Measurements from ENCODE around the gene IFI6. TPM values are rescaled to one million over a fixed set of nuclear protein-coding genes. Genes with fewer than 3 reads are reported as not detected.
"Not testable (repeated sequence)": the region's sequence is repeated elsewhere in the genome, so short reads cannot be mapped to it uniquely, and the experiment has no call there.

IFI6 gene, protein sequence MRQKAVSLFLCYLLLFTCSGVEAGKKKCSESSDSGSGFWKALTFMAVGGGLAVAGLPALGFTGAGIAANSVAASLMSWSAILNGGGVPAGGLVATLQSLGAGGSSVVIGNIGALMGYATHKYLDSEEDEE
- total RNA-seq: 10 to 100 TPM; 57.7 to 64.5 TPM

DNA sequence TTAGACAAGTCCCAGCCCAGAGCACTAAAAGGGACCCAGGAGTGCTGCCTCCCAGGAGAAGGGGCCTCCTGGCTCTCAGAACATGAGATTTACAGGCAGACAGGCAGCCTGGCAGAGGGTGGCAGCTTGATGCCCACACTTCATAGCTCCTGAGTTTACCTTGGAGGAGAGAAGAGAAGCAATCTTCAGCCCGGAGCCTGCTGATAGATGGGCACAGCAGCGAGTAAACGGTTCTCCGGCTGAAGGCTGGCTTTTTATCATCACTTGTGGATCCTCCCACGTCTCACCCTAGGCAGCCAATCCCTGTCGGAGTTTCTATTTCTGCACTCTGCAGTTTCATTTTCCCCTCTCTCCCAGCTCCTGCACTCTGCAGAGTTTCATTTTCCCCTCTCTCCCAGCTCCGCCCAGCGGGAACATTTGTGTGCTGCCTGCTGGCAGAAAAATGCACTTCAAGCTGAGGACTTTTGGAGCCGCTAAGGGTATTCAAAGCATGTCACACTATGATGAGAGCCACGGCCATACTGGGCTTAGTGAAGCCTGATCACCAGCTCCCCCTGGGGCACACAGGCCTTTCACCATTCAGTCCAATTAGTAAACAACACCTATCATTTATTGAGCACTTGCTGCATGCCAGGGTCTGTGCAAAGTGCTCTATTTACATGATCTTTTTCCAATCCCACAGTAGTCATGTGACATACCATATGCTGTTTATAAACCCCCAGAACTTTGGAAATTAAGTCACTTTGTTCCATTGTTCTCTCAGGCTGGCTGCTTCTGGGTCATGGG is at the start of gene IFI6:
Gene IFI6 (minus strand): TSS at position 229 of the 786 bp plus-strand sequence. CDS start 2,878 bp downstream, outside the sequence.
- Mint-ChIP-seq H3K27ac (peak within 1 kb of the TSS; percentile 92), H3K4me1 (peaks cover 33% of the 10 kb centered on the region), H3K27me3 (no peaks in the 10 kb centered on the region), H3K4me3 (peak within 1 kb of the TSS; percentile 92), H3K9me3 (no peaks in the 10 kb centered on the region), H3K36me3 (peaks cover 4% of the 10 kb centered on the region)
- peak; percentile 81 for DNase-seq

DNA sequence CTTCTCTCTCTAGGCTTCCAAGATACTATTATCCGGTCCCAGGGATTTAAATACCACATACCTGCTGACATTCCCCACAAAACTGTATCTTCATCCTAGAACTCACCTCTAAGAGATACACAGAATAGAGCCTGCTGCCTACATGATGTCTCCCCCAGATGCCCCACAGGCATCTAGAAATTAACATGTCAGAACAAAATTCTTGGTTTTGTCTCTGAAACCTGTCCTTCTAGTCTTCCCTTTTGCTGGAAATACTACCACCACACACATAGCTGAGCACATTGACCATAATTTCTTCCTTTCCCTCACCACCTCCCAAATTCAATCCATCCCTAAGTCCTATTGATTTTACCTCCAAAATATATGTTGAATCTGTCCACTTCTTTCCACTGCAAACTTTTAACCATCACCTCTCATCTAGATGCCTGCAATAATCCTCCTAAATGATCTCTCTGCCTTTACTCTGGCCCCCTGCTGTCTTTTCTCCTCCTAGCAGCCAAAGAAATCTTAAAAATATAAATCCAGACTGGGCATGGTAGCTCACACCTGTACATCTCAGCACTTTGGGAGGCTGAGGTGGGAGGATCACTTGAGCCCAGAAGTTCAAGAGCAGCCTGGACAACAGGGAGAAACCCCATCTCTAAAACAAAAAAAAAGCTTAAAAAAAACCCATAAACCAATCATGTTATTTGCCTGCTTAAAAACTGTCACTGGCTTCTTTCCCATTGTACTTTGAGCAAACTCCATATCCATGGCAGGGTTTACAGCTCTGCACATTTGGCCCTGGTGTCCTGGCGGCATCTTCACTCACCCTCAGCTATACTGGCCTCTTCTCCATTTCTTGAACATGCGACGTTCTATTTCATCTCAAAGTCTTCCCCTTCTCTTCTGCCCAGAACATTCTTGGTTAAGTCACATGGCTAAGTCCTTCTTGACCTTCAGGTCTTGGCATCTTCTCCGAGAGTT is 47.6 kb upstream of the IFI6 start:
- H3K4me1 Mint-ChIP-seq: no peaks in the 10 kb centered on the region

DNA sequence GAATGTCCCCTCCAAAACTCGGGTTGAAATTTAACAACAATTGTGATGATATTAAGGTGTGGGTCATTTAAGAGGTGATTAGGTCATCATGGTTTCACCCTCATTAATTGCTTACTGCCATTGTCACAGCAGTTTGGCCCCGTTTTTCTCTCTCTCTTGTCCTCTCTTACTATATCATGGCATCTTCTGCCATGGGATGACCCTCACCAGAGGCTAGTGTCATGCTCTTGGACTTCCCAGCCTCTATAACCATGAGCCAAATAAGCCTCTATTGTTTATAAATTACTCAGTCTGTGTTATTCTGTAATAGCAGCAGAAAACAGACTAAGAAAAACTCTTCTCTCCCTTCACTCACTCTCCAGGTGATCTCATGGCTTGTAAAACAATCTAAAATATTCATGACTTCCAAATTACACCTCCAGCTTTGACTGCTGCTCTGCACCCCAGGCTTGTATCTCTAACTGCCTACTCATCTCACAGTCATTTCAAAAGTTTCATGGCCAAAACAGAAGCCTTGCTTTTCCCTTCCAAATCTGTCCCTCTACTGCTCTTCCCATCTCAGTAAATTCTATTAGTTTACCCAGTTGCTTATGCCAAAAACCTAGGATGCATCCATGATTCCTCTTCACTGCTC is 44.4 kb upstream of the IFI6 start:
- H3K36me3 Mint-ChIP-seq: no peaks in the 10 kb centered on the region
- no peaks in the 10 kb centered on the region for H3K9me3 Mint-ChIP-seq
- DNase-seq: no peak
- H3K4me3 Mint-ChIP-seq: no peak overlapping the region
- H3K27ac Mint-ChIP-seq: no peak overlapping the region
- H3K4me1 Mint-ChIP-seq: no peaks in the 10 kb centered on the region
- no peaks in the 10 kb centered on the region for H3K27me3 Mint-ChIP-seq

More for the DNA sequence above, 47.6 kb upstream of the IFI6 start:
- Mint-ChIP-seq H3K27ac (no peak overlapping the region), H3K27me3 (no peaks in the 10 kb centered on the region), H3K4me3 (no peak overlapping the region), H3K36me3 (no peaks in the 10 kb centered on the region), H3K9me3 (no peaks in the 10 kb centered on the region)
- DNase-seq: no peak

DNA sequence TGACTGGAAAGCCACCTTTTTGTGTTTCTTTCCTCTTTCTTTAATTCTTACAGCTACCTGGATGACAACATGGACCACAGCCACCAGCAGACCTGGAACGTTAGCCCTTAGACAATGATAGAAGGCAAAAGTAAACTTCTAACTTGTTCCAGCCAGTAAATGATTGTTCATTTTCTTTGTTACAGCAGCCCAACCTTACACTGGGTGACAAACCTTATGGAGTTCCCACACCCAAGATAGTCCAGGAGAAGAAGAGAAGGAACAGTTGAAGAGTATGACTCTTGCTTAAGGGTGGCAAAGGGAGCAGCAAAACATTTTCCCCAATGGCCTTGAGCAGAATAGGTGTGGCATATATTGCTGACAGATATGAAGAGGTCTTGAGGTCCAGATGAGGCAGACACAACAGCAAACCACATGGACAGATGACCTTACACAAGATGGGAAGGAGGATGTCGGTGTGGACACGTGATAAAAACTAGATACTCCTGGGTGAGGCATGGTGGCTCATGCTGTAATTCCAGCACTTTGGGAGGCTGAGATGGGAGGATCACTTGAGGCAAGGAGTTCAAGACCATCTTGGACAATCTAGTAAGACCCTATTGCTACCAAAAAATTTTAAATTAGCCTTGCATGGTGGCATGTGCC is 42.0 kb upstream of the IFI6 start:
- Mint-ChIP-seq H3K4me3 (no peak overlapping the region), H3K4me1 (no peaks in the 10 kb centered on the region), H3K27ac (no peak overlapping the region), H3K27me3 (no peaks in the 10 kb centered on the region), H3K9me3 (no peaks in the 10 kb centered on the region), H3K36me3 (no peaks in the 10 kb centered on the region)
- DNase-seq: no peak

DNA sequence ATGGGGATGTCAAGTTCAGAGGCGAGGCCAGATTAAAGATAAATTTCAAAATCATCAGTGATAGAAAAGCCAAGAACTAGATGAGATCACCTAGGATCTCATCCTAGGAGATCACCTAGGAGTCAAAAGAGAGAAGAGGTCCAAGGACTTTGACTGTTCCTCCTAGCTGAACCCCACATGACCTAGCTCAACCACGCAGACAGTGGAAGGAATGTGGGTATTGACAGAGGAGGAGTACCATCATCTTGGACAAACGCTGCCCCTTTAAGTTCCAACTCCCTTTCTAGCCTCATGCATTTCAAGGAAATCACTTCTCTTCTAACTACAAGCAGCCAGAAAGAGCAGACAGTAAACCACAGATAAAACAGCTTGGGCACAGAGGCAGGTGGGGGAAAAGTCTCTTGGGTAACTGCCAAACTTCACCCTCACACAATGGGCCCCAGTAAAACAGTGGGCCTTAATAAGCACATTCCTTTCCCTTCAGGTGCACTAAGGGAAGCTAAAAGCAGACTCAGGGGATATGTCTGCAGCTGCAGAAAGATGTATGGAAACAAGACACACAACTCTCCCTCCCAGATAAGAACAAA is 41.2 kb upstream of the IFI6 start:
- no peaks in the 10 kb centered on the region for H3K27me3 Mint-ChIP-seq
- H3K36me3 Mint-ChIP-seq: no peaks in the 10 kb centered on the region
- no peaks in the 10 kb centered on the region for H3K9me3 Mint-ChIP-seq
- H3K4me3 Mint-ChIP-seq: no peak overlapping the region
- DNase-seq: no peak
- no peaks in the 10 kb centered on the region for H3K4me1 Mint-ChIP-seq
- no peak overlapping the region for H3K27ac Mint-ChIP-seq

DNA sequence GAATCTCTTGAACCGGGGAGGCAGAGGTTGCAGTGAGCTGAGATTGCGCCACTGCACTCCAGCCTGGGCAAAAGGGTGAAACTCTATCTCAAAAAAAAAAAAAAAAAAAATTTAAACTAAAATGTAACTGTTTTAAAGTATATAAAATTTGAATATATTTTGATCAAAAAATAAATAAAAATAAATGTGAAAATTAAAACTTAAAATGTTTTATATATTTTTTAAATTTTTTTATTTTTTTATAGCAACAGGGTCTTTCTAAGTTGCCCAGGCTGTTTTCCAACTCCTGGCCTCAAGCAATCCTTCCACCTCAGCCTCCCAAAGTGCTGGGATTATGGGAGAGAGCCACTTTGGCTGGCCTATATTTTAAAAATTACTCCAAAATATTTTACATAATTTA is 38.6 kb upstream of the IFI6 start:
- DNase-seq: no peak
- Mint-ChIP-seq H3K9me3 (no peaks in the 10 kb centered on the region), H3K4me1 (no peaks in the 10 kb centered on the region), H3K27me3 (no peaks in the 10 kb centered on the region), H3K36me3 (no peaks in the 10 kb centered on the region), H3K27ac (no peak overlapping the region), H3K4me3 (no peak overlapping the region)

DNA sequence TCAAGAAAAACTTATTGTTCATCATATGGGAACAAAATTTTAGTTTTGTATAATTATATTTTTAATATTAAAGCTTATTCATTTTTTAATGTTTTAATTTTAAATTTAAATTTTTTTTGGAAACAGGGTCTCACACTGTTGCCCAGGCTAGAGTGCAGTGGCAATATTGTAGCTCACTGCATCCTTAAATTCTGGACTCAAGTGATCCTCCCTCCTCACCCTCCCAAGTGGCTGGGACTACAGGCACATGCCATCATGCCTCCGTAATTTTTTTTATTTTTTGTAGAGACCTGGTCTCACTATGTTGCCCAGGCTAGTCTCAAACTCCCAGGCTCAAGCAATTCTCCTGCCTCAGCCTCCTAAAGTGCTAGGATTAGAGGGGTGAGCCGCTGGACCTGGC is 33.6 kb upstream of the IFI6 start:
- Mint-ChIP-seq H3K27ac (no peak overlapping the region), H3K4me3 (no peak overlapping the region), H3K9me3 (peaks cover 9% of the 10 kb centered on the region), H3K4me1 (no peaks in the 10 kb centered on the region), H3K36me3 (no peaks in the 10 kb centered on the region), H3K27me3 (no peaks in the 10 kb centered on the region)
- DNase-seq: no peak

DNA sequence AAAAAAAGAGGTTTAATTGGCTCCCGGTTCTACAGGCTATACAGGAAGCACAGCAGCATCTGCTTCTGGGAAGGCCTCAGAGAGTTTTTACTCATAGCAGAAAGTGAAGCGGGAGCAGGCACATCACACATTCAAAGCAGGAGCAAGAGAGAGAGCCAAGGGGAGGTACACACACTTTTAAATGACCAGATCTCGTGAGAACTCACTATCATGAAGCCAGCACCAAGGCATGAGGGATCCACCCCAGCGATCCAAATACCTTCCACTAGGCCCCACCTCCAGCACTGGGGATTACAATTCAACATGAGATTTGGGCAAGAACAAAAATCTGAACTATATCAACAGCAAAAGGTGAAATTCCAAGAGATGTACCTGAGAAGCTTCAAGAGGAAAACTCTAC is 33.0 kb upstream of the IFI6 start:
- Mint-ChIP-seq H3K36me3 (no peaks in the 10 kb centered on the region), H3K4me3 (no peak overlapping the region), H3K9me3 (peaks cover 9% of the 10 kb centered on the region), H3K27me3 (no peaks in the 10 kb centered on the region), H3K4me1 (no peaks in the 10 kb centered on the region), H3K27ac (no peak overlapping the region)
- no peak for DNase-seq

DNA sequence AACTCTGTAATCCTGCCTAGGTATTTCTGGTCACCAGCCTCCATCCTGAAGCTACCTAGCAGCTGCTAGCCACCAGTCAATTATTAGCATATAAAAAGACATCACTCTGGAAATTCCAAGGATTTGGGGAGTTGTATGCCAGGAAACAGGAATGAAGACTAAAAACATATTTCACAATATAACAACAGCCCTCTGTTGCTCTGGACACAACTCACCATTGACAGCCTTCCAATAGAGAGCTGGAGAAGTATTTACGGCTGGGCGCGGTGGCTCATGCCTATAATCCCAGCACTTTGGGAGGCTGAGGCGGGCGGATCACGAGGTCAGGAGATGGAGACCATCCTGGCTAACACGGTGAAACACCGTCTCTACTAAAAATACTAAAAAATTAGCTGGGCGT is 24.8 kb upstream of the IFI6 start:
- not testable (repeated sequence) for H3K36me3 Mint-ChIP-seq, H3K27me3 Mint-ChIP-seq, H3K4me1 Mint-ChIP-seq, DNase-seq, H3K4me3 Mint-ChIP-seq, H3K9me3 Mint-ChIP-seq, H3K27ac Mint-ChIP-seq

DNA sequence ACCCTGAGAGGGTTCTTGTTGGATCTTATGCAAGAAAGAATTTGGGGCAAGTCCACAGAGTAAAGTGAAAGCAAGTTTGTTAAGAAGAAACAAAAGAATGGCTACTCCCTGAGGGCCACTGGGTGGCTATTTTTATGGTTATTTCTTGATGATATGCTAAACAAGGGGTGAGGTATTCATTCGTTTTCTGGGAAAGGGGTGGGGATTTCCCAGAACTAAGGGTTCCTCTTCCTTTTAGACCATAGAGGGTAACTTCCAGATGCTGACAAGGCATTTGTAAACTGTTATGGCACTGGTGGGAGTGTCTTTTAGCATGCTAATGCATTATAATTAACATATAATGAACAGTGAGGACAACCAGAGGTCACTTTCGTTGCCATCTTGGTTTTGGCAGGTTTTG is 18.2 kb upstream of the IFI6 start:
- Mint-ChIP-seq H3K36me3 (no peaks in the 10 kb centered on the region), H3K27me3 (peaks cover 10% of the 10 kb centered on the region), H3K27ac (no peak overlapping the region), H3K4me3 (no peak overlapping the region), H3K4me1 (peaks cover 3% of the 10 kb centered on the region), H3K9me3 (peaks cover 2% of the 10 kb centered on the region)
- no peak for DNase-seq

DNA sequence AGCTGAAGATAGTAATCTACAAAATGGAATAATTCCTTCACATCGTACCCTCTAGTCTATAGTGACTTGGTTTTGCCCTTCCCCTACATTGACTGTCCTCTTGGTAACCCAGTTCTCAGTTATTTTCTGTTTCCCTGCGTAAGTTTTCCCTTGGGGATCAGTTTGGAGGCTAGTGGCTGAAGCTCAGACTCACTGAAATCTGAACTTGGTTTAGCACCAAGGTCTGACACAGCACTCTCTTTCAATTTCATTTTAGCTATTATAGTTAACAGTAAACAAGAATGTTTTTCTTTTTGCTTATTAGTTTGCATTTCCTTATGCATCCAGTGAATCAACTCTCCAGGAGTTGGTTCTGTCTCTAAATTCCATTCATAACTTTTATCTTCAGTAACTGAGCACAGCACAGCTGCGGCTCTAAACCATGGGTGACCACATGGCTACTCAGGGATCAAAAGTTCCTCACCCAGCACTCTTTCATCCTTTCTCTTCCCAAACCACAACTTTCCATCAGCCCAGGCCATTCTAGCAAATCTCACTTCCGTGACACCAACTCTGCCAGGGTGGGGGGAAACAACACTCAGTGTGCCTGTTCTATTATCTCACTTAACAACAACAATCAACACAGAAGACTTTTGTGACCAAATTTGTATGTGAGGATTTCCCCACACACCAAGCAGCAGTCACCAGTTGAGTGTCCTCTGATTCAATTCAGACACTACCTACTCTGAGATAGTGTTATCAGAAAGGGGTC is 17.6 kb upstream of the IFI6 start:
- Mint-ChIP-seq H3K9me3 (peaks cover 2% of the 10 kb centered on the region), H3K27ac (no peak overlapping the region), H3K4me3 (no peak overlapping the region), H3K4me1 (peaks cover 3% of the 10 kb centered on the region), H3K27me3 (peaks cover 10% of the 10 kb centered on the region), H3K36me3 (no peaks in the 10 kb centered on the region)
- no peak for DNase-seq

DNA sequence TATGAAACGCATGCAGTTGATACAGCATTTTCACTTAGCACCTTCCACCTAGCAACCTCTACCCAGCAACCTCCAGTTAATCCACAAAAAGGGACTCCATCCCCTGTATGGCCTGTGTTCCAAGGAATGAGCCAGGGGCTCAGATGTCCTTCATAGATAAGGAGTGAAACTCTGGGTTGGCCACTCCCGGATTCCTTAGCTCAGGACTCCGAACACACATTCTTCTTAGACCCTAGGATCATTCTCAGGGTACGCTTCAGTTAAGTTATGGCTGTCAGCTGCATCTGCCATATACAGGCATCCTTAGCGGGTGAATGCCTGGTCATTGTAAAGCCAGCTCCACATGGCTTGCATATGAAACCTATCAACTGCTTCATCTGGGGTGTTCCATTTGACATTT is 15.9 kb upstream of the IFI6 start:
- no peak for DNase-seq
- H3K36me3 Mint-ChIP-seq: no peaks in the 10 kb centered on the region
- no peak overlapping the region for H3K4me3 Mint-ChIP-seq
- H3K27me3 Mint-ChIP-seq: peaks cover 10% of the 10 kb centered on the region
- H3K9me3 Mint-ChIP-seq: peaks cover 2% of the 10 kb centered on the region
- no peak overlapping the region for H3K27ac Mint-ChIP-seq
- H3K4me1 Mint-ChIP-seq: peaks cover 3% of the 10 kb centered on the region

DNA sequence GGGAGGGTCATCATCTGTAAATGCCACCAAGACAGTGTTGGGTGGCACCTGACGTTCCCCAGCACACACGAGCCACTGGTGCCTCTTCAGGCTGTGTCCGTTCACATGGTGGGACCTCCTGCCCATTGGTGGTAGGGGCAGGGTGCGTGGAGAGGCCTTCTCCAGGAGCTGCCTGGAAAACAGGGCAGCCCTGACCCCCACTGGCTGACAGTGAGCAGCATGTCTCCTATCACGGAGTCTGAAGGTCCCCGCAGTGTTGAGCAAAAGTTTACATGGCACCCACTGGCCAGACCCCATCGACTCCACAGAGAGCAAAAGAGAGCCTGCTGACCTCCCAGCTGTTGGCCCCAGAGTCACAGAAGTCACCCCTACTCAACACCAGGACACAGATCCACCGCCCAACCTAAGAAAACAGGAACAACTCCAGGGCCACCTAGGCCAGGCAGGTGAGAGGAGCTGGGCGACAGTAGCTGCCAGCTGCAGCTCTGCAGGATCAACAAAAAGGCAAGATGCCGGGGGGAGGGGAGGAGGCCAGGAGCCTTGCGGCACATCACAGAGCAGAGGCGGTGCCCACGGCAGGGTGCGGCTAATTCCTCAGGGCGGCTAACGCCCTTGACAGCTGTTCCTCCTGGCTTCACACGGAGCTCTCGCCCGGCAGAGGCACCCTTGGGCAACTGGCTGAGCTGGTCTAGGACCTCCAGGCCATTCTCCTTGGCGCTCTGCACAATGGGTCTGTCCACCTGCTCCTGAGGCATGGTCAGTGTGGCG is 14.4 kb upstream of the IFI6 start:
- DNase-seq: no peak
- Mint-ChIP-seq H3K4me1 (peaks cover 3% of the 10 kb centered on the region), H3K4me3 (no peak overlapping the region), H3K27me3 (peaks cover 6% of the 10 kb centered on the region), H3K27ac (no peak overlapping the region), H3K9me3 (peaks cover 6% of the 10 kb centered on the region), H3K36me3 (peaks cover 3% of the 10 kb centered on the region)
